Stomach (tissue), 9 donors: ENCODE data around the gene PPM1J. TPM values are rescaled to one million over a fixed set of nuclear protein-coding genes. Genes with fewer than 3 reads are reported as not detected.

Experiments used
- DNase-seq, 2 donors: peaks; one replicate each; pipeline versions ENCODE4 v3.0.0 to v3.0.0-alpha.2; 2013 to 2019
- H3K27ac ChIP-seq, 5 donors: fragments of 200-600 bp in 4 of 5; sonication (generic) in 4 of 5; one replicate each; pipeline ENCODE4 v1.5.1; 2013 to 2019; ENCODE audit warnings: mild to moderate bottlenecking in 1 of 5, moderate library complexity in 1 of 5
- H3K27me3 ChIP-seq, 3 donors: fragments of 200-600 bp; sonication (generic); one replicate each; pipeline ENCODE4 v1.5.1; 2017 to 2019; ENCODE audit warnings: mixed run types in 1 of 3
- H3K36me3 ChIP-seq, 4 donors: fragments of 200-600 bp; sonication (generic); 1 replicate in 3 of 4; 2 replicates in 1 of 4; pipeline ENCODE4 v1.5.1; 2016 to 2019
- H3K4me1 ChIP-seq, 4 donors: fragments of 200-600 bp; sonication (generic); one replicate each; pipeline ENCODE4 v1.5.1; 2016 to 2019
- H3K4me3 ChIP-seq, 4 donors: fragments of 200-600 bp; sonication (generic) in 3 of 4; one replicate each; pipeline ENCODE4 v1.5.1; 2016 to 2019; ENCODE audit warnings: mild to moderate bottlenecking in 1 of 4
- H3K9me3 ChIP-seq, 4 donors: fragments of 200-600 bp; sonication (generic); one replicate each; pipeline ENCODE4 v1.5.1; 2016 to 2019
- EP300 ChIP-seq: sonication (generic); formaldehyde crosslinking; IDR thresholded peaks from one replicate; pipeline ENCODE4 v1.6.1; 2017; ENCODE audit warnings: antibody characterized with exemption
- POLR2A ChIP-seq, 4 donors: fragments of 450-650 bp; IDR thresholded peaks; one replicate each; pipeline ENCODE4 v1.6.1; 2016; ENCODE audit warnings: antibody characterized with exemption in 4 of 4, control low read depth in 2 of 4, mild to moderate bottlenecking in 1 of 4, moderate library complexity in 1 of 4
- POLR2AphosphoS5 ChIP-seq, 3 donors: sonication (generic); formaldehyde crosslinking; IDR thresholded peaks; one replicate each; pipeline ENCODE4 v1.6.1; 2016; ENCODE audit warnings: antibody characterized with exemption in 3 of 3
- WGBS, 5 donors: extraction: QIAGEN DNeasy Blood & Tissue Kit in 3 of 5; methylation state at CpG; one replicate each; pipeline versions ENCODE4 v1.1.5 to v1.1.7; 2013 to 2018; 5-methylcytosine and 5-hydroxymethylcytosine counted together
- intact Hi-C: fragments of 100-400 bp; cut with DNase I; formaldehyde crosslinking; loops from one replicate; pipeline ENCODE4 v1.15.1; 2023; ENCODE audit warnings: low total_unique reads
- polyA plus RNA-seq, 3 donors: library from polyadenylated mRNA; stranded (reverse); fragments of 200-250 nt; gene quantifications; one replicate each; pipeline ENCODE4 v1.2.3, GENCODE V29; 2013
- total RNA-seq, 5 donors: library from RNA; depleted of rRNA; stranded (reverse); fragments of >200 nt; gene quantifications; one replicate each; pipeline versions ENCODE4 v1.1.0 to v1.2.3, GENCODE V29; 2014 to 2016
- TF ChIP-seq, protein P1 (sequence below), 7 experiments: fragments of 450-650 bp in 4 of 7; fragments of 200-600 bp in 3 of 7; sonication (generic) in 3 of 7; IDR thresholded peaks; one replicate each; pipeline ENCODE4 v1.5.1; 2016 to 2019; ENCODE audit warnings: antibody characterized with exemption in 7 of 7, control low read depth in 2 of 7, mild to moderate bottlenecking in 1 of 7
- donor health status: healthy with polysubstance abuse.
- donor health status: Bipolar disorder and iron deficiency.
- donor health status: healthy.

Gene PPM1J
- total and polyA plus RNA-seq, 8 donors: 0.50 to 4.0 (median 1.1) TPM; not detected in 4

DNA sequence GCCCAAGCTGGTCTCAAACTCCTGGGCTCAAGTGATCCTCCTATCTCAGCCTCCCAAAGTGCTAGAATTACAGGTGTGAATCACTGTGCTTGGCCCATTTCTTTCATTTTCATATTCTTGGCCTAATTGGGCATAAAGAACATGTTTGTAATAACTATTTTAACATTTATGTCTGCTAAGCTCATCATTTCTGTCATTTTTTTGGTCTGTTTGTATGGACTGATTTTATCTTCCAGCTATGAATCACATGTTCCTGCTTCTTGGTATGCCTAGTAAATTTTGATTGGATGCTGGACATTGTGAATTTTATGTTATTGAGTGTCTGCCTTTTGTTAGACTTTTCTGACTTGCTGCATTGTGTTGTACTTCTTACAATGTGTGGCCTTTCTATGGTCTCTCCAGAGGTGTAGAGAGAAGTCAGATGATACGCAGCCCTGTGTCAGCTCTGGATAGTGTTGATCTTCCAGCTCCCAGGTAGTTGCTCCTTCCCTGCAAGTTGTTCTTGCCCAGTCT, 39.0 kb upstream of the PPM1J start:
- Histone ChIP-seq H3K27me3 (peaks cover 0 to 56% (median 0%) of the 10 kb centered on the region in 3 donors), H3K4me3 (no peak overlapping the region), H3K36me3 (no peaks in the 10 kb centered on the region), H3K4me1 (no peaks in the 10 kb centered on the region), H3K27ac (no peak overlapping the region), H3K9me3 (peaks cover 0 to 12% (median 9%) of the 10 kb centered on the region in 4 donors)
- intact Hi-C loops: no loop called here
- no peak for DNase-seq
- TF ChIP-seq POLR2A (IDR thresholded peaks at IDR 0.05) (no peak), POLR2AphosphoS5 (IDR thresholded peaks at IDR 0.05) (no peak), EP300 (no peak)
- TF ChIP-seq, protein P1, sequence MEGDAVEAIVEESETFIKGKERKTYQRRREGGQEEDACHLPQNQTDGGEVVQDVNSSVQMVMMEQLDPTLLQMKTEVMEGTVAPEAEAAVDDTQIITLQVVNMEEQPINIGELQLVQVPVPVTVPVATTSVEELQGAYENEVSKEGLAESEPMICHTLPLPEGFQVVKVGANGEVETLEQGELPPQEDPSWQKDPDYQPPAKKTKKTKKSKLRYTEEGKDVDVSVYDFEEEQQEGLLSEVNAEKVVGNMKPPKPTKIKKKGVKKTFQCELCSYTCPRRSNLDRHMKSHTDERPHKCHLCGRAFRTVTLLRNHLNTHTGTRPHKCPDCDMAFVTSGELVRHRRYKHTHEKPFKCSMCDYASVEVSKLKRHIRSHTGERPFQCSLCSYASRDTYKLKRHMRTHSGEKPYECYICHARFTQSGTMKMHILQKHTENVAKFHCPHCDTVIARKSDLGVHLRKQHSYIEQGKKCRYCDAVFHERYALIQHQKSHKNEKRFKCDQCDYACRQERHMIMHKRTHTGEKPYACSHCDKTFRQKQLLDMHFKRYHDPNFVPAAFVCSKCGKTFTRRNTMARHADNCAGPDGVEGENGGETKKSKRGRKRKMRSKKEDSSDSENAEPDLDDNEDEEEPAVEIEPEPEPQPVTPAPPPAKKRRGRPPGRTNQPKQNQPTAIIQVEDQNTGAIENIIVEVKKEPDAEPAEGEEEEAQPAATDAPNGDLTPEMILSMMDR (IDR thresholded peaks at IDR 0.05): no peak
- 0 to 100% (median 0%) methylated on average over 1 of the region's 1 CpG for WGBS, 5 donors

DNA sequence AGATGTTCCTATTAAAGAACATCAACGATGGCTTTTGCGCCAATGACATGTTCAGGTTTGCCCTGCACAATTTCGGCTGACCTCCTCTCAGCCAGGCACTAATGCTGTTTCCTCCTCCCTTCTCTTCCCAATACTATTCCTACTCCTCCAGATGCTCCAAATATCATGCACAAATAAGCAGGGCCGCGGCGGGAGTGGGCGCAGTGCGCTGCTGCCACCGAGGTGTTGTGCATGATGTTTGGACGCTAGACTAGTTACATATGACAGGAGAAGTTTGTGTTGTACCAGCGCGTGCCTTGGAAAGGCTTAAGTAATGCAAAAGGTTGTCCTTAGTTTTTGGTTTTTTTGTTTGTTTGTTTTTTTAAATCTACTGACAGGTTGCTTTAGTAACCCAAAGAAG, 33.3 kb upstream of the PPM1J start:
- no peak for DNase-seq
- Histone ChIP-seq H3K9me3 (peaks cover 0 to under 1% (median 0%) of the 10 kb centered on the region in 4 donors), H3K4me1 (peaks cover 6 to 12% (median 10%) of the 10 kb centered on the region in 4 donors), H3K27me3 (peaks cover 6 to 46% (median 15%) of the 10 kb centered on the region in 3 donors), H3K4me3 (no peak overlapping the region), H3K36me3 (no peaks in the 10 kb centered on the region), H3K27ac (no peak overlapping the region)
- intact Hi-C loops: no loop called here
- TF ChIP-seq POLR2A (IDR thresholded peaks at IDR 0.05) (no peak), EP300 (no peak), POLR2AphosphoS5 (IDR thresholded peaks at IDR 0.05) (no peak)
- TF ChIP-seq, protein P1 (IDR thresholded peaks at IDR 0.05): no peak
- WGBS, 5 donors: 90 to 93% (median 90%) methylated on average over 12 of the region's 12 CpGs

DNA sequence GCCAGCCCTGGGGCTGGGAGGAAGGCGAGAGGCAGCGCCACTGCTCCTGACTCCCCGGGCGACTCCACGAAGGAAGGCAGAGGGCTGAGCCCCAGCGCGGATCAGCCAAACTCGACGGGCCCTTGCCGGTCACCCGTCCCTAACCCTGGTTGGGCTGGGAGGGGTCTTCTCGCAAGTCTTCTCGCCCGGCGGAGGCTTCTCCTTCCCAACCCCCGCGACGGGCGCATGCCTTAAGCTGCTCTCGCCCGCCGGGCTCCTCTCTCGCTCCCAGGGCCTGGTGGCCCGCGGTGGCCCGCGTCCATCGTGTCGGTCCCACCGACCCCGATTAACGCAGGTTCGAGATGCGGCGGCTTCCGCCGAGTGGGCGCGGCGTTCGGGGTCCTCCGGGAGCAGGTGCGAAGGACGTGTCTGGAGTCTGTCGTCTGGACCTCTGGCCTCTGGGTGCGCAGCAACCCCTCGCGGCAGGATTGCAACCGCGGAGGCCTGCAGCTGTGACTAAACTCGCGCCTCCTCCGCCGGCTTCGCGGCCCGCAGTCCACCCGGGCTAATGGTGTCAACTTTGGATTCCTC, 29.0 kb upstream of the PPM1J start:
- H3K9me3 ChIP-seq: peaks cover 0 to 12% (median 0%) of the 10 kb centered on the region in 4 donors
- WGBS, 5 donors: 2 to 7% (median 4%) methylated on average over 6 to 58 of the region's 58 CpGs
- peaks cover 6 to 14% (median 11%) of the 10 kb centered on the region in 4 donors for H3K4me1 ChIP-seq
- TF ChIP-seq EP300 (no peak), POLR2AphosphoS5 (IDR thresholded peaks at IDR 0.05) (no peak), POLR2A (IDR thresholded peaks at IDR 0.05) (no peak)
- DNase-seq: peak in 1 of 2 donors; percentile 76
- no peak overlapping the region for H3K27ac ChIP-seq
- peak overlapping the region; percentile 23 to 45 (median 32) for H3K4me3 ChIP-seq
- no peaks in the 10 kb centered on the region for H3K36me3 ChIP-seq
- H3K27me3 ChIP-seq: peaks cover 6 to 63% (median 33%) of the 10 kb centered on the region in 3 donors
- intact Hi-C loops: no loop called here

DNA sequence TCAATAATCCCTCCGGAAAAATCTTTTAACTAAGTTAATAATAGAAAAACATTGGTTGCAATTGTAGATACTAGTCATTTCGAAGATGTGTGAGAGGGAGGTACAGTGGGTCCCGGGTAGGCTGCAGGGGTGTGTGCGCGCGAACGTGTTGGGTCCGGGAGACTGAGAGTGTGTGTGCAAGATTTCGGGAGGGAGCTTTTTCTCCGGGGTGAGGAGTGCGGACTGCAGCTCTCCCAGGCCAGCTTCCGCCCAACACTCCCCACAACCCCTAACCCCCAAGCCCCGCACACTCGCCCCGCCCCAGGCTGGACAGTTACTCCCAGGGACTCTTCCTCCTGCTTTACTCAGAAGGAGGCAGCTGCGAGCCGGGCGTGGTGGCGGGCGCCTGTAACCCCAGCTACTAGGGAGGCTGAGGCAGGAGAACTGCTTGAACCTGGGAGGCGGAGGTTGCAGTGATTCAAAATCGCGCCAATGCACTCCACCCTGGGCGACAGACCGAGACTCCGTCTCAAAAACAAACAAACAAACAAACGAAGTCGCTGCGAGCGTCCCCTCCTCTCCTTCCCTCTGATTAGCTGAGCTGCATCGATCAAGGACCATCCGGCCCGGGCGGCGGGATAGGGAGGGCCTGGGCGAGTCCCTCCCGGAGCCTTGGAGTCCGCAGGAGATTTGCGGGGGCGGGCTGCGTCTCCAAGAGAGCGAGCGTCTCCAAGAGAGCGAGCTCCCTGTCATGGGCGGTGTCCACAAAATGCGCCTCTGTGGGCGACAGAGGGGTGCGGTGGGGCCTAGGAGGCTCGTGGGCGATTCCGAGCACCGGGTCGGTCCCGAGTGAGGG, 28.3 kb upstream of the PPM1J start:
- H3K27me3 ChIP-seq: peaks cover 6 to 63% (median 39%) of the 10 kb centered on the region in 3 donors
- H3K36me3 ChIP-seq: no peaks in the 10 kb centered on the region
- H3K4me1 ChIP-seq: peaks cover 6 to 14% (median 11%) of the 10 kb centered on the region in 4 donors
- no peak for TF ChIP-seq EP300
- intact Hi-C loops: no loop called here
- no peak overlapping the region for H3K27ac ChIP-seq
- peak overlapping the region; percentile 23 to 45 (median 32) for H3K4me3 ChIP-seq
- peak in 1 of 2 donors; percentile 37 for DNase-seq
- 13 to 28% (median 18%) methylated on average over 38 to 54 of the region's 54 CpGs for WGBS, 5 donors
- H3K9me3 ChIP-seq: peaks cover 0 to 12% (median 0%) of the 10 kb centered on the region in 4 donors

DNA sequence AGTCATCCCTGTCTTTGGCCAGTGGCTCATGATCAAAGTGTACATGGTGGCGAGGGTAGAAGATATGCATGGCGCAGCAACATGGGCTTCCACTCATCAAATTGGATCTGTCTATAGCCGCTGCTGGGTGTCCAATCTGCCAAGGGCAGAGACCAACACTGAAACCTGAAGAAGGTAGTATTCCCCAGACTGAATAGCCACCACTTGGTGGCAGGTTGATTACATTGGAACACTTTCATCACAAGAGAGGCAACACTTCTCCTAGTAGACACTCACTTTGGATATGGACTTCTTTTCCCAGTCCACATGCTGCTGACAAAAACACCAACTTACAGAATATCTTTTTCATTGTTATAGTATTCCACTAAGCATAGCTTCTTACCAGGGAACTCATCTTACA, 22.4 kb upstream of the PPM1J start:
- Histone ChIP-seq H3K36me3 (no peaks in the 10 kb centered on the region), H3K4me3 (no peak overlapping the region), H3K9me3 (peaks cover 0 to 4% (median 0%) of the 10 kb centered on the region in 4 donors), H3K27ac (no peak overlapping the region), H3K27me3 (peaks cover 0 to 31% (median 16%) of the 10 kb centered on the region in 3 donors), H3K4me1 (no peaks in the 10 kb centered on the region)
- no peak for TF ChIP-seq POLR2A (IDR thresholded peaks at IDR 0.05)
- no peak for TF ChIP-seq EP300
- TF ChIP-seq, protein P1 (IDR thresholded peaks at IDR 0.05): no peak
- no peak for TF ChIP-seq POLR2AphosphoS5 (IDR thresholded peaks at IDR 0.05)
- intact Hi-C loops: no loop called here
- WGBS, 5 donors: 73 to 93% (median 89%) methylated on average over 3 of the region's 3 CpGs
- DNase-seq: no peak
